Inflammatory macrophage treated with lipopolysaccharide for 4 hours (primary cell): ENCODE measurements around the gene ENTHD1.

Source experiments
- DNase-seq: peaks from one replicate; pipeline ENCODE4 v3.0.0-alpha.2; 2020

Gene ENTHD1

DNA sequence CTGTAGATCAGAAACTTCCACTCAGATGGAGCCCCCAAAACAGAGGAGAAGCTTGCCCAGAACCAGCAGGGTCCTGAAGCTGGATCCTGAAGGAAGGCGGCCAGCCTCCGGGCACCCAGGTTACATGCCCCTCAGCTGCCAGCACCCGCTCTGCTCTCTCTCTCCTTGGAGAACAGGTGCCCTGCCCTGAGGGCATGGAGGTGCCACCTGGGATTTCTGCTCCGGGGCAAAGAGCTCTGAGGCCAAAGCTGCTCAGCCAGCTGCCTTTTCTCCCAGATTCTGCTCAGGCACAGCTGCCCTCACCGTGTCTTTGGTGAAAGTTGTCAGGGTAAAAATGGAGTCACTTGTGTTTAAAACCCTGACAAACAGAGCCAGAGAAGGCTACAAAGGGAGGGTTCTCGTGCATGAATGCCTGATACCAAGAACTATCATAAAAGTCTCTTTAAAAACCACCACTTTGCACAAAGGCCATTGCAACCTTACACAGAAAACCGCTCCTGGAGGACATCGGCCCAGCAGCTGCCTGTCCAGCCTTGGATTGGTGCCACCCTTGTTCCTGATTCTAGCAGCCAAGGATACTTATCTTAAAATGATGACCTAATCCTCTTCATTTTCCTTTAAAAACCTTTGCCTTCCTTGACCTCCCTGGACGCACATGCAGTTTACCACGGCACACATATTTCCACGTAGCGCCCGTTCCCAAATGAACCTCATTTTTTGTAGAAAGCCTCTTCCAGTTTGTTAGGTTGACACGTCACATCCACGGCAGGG is 183.0 kb downstream of the ENTHD1 start:
- no peak for DNase-seq

DNA sequence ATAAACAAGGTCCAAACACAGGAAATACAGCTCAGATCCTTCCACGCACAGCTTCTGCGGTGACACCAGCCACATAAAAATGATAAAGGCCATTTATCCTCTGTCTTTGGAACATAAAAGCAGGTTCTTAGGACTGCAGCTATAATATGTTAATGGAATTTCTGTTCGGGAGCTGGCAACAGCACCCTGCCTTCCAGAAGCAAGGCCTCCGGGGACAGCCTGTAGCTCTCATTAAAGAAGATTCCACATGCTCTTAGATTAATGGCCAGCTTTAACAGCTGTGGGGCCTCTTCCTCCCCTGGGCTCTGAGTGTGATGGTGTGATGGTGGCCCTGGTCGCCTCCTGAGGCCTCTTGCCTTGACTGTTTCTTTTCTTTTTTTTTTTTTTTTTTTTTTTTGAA is 185.7 kb downstream of the ENTHD1 start:
- no peak for DNase-seq

DNA sequence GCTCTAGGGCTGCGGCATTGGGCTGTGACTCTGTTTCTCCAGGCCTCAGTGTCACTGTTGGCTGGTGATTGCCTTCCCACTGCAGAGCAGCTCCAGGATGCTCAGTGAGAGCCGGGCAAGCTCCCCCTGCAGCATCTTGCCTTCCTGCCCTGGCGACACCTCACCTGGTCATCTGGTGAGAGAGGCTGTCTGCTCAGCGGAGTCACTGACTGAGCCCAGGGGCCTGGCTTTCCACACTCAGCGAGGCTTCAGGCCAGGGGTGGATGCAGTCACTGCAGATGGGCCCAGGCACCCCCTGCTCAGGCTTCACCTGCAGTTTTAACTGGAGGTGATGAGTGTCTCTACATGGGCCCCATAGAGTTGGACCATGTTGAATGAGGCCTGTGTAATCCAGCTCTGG is 186.2 kb downstream of the ENTHD1 start:
- no peak for DNase-seq

DNA sequence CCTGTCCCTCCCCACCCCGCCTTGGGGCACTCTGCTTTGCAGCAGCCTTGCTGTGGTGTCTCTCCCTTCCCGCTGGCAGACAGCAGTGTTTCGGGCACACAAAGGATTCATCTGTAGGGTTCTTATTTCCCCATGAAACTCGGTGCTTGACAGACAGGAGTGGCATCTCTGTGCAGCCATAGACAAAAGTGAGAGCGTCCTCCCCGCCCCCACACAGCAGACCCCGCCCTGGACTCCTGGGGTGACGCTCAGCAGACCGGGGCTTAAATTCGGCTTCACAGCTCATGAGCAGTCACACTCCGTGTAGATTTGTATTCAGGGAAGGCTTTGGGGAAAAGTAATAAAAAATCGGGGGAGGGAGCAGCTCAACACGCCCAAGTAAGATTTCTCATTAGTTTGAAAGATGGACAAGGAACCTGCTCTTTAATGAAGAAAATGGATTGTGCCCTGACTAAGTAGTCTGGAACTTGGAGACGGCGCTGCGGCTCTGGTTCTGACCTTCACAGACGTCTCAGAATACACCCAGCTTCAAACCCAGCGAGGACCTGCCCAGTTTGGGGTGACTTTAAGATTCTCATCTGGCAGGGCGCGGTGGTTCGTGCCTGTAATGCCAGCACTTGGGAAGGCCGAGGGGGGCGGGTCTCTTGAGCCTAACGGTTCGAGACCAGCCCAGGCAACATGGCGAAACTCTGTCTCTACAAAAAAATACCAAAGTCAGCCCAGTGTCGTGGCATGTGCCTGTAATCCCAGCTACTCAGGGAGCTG is 187.0 kb downstream of the ENTHD1 start:
- DNase-seq: no peak

DNA sequence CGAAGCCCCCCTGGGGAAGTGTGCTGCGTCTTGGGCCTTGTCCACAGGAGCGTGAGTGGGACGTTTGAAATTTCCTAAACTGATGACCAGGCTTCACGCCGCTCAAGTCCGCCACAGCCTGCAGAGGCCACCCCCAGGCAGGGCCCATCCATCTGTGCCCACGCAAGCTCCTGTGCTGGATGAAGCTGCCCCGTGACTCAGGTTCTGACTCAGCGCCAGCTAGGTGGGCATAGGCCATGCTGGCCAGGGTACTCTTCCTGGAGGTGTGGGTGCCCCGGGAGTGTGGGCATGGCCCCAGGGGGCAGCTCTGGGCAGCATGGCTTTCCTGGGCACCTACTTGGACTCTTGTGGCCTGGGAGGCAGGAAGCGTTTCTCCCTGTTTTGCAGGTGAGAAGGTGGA is 188.2 kb downstream of the ENTHD1 start:
- no peak for DNase-seq

DNA sequence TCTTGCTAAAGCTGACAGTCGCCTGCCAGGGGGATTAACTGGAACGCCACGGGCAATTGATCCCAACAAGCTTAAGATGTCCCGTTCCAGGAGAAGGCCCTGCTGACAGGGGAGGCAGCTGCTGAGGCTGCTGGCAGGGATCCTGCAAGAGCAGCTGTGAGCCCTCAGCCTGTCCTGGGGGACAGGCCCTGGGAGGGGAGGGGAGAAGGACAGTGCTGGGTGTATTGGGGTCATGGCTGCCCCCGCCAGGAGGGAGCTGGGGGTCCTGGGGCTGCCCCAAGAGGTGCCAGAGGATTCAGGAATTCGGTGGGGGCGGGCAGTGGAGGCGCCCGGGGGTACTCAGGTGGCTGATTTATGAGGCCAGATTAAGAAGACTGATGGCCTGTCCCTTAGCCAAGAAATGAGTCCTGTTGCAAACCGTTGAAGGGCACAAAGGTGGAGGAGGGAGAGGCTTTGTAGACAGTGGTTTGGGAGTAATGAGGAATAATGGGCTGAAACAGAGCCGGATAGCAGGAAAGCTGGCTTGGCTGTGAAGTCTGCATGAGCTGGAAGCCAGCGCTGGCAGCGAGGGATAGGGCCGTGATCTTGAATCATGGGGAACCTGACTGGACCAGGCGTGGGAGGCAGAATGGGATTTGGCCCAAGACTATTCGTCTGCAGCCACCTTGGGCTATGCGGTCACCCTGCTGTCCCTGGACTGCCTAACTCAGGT is 189.5 kb downstream of the ENTHD1 start:
- DNase-seq: no peak

DNA sequence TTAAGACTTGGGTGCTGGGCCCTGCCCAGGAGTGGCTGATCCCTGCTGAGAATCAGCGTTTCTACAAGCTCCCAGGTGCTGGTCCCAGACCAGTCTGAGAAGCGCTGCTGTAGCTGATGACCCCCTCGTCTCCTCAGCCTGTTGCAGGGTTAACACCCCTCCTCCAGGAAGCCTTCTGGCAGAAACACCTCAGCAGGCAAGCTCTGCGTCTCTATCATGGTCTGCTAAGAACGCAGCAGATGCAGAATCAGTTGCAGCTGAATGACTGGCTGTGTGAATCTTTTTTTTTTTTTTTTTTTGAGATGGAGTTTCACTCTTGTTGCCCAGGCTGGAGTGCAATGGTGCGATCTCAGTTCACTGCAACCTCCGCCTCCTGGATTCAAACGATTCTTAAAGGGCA is 190.5 kb downstream of the ENTHD1 start:
- DNase-seq: no peak

DNA sequence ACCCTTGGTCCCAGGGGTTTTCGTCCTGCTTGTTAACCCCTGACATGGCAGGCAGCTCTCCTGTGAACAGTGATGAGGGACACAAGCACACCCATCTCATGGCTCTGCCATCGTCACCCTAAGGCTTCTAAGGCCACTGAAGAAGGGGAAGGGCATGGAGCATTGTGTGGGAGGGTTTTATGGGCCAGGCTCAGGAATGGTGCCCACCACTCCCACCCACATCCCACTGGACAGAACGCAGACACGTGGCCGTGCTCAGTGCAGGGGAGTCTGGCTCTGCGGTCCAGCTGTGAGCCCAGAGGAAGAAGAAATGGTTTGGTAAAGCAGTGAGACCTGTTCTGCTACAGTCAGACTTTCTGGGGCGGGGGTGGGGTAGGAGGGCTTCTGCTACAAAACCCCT is 193.0 kb downstream of the ENTHD1 start:
- no peak for DNase-seq

DNA sequence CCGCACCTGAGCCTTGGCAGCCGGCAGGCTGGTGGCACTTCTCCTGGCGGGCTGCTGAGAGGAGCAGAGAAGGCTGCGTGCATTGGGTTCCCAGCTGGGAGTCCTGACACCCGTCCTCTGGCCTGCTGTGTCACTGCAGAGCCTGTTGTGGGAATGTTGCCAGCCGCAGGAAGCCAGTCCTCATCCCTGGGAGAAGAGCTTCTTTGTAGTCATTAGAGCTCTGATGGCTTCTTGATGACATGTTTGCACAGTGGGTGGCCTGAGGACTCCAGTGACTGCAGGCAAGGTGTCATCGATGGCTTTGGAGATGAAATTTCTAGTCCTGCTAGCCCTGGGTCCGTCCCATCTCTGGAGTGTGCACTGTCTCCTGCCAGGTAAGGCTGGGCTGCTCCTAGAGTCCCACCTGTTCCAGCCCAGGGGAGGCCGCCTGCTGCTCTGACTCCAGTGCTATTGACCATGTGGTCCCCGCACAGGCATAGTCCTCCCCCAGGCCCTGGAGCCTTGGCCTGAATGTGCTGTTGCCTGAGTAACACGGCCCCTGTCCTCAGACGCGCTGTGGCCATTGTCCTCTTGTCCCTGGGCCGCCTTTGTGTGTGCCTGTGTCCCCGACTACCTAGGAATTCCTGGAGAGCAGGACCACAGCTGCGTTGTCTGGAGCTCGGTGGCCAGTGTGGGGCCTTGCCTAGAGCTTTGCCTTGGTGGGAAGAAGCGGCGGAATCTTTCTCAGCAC is 193.8 kb downstream of the ENTHD1 start:
- DNase-seq: no peak

DNA sequence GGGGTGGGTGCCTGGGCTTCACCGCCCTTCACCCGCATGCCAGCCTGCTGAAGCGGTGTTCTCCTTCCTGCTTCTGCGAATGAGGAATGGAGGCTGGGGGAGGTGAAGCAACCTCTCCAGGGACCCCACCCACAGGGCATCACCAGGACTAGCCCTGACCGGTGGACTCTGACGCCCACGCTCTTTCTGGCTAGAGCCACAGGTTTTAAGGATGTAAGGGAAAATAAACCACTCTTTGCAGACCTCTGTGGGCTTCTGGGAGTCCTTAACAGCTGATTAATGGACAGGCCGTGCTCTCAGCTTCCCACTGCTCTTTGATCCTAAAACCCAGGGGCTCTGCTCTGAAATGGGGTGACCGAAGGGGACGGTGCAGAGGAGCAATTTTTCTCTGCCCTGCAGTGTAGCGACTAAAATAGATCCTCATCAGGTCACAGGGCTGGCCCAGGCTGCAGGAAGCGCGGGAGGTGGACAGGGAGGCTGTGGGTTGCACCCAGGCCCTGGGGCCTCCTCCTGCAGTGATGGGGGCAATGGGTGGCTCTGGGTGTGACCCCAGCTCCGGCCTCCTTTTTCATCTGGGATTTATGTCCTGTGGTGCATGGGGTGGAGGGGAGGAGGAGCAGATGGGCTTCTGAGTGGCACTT is 195.7 kb downstream of the ENTHD1 start:
- no peak for DNase-seq

DNA sequence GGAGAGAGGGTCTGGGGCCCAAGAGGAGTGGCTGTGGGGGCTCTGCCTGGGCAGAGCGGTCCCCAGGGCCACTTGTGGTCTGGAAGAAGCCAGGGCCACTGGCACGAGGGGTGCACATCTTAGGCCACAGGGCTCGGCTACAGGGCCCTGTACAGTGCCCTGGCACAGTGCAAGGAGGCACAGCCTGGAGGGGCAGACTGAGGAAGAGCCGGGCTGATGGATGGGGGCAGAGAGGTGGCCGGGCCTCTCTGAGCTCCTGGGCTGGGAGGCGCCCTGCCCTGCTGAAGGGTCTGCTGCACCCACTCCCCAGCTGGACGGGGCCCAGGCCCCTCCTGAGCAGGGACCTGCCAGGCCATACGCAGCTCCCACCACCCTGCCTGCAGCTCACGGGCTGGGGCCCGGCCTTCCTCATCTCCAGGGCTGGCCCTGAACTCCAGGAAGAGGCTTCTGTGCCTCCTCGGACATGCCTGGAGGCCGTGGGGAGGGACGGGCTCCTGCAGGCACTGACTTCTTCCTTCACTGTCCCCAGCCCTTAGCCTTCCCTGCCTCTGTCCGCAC is 199.5 kb downstream of the ENTHD1 start:
- no peak for DNase-seq
